HG02759 (cell line): ENCODE data around the gene GDF10.

ENCODE experiments used
- ATAC-seq: cut with Tn5 transposase; IDR thresholded peaks from one replicate; pipeline ENCODE4 v1.9.1; 2021; ENCODE audit warnings: mild to moderate bottlenecking, moderate library complexity; ENCODE audit not compliant: unreplicated experiment

GDF10 gene

GRCh38 chr10:47349941-47350371, 50.0 kb downstream of the GDF10 start:
- ATAC-seq, result no peak

- ATAC-seq, result no peak
Observed at GRCh38 chr10:47350671-47351640, 51.0 kb downstream of the GDF10 start.

GRCh38 chr10:47351899-47352815, 52.2 kb downstream of the GDF10 start:
- ATAC-seq, result no peak

GRCh38 chr10:47353351-47353750, 53.4 kb downstream of the GDF10 start:
- no peak for ATAC-seq

GRCh38 chr10:47354165-47354564, 54.2 kb downstream of the GDF10 start:
- ATAC-seq, result no peak

DNA sequence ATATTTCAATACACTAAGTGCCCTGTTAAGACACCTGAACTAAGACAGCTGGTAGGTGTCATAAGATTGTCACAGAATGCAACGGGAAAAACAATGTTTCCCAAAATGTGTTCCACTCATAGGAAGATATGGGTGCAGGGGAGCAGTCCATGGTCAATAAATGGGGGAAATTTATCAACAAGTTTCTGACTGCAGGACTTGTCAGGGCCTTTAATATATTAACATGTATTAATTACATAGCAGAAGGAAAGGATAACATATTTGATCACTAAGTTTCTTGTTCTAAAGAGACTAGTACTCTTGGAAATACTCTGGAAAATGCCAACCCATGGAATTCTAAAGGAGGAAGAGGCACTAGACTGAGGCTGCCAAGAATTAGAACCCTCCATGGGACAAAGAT, 54.9 kb downstream of the GDF10 start:
- ATAC-seq, result no peak

DNA sequence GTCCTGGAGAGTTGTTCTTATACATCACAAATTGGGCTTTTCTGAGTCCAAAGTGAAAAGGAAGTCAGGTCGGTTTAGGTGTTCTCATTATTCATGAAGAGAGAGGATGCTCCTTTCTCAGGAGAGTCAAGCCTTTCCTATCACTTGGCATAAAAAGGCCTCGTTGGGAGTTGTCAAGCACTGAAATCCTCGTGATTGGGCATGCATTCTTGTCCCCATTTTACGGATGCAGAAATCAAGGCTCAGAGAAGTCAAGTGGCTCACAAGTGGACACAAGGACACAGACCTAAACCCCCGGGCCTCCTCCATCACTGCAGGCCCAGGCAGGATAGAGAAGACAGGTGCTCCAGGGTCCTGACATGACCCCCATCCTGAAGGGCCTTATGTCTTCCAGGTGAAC, 56.7 kb downstream of the GDF10 start:
- ATAC-seq, result no peak

GRCh38 chr10:47357131-47357582, 57.2 kb downstream of the GDF10 start:
- no peak for ATAC-seq

- ATAC-seq, result no peak
Observed at GRCh38 chr10:47357911-47358310, 57.9 kb downstream of the GDF10 start.

- no peak for ATAC-seq
Observed at GRCh38 chr10:47358457-47358856, 58.5 kb downstream of the GDF10 start.

DNA sequence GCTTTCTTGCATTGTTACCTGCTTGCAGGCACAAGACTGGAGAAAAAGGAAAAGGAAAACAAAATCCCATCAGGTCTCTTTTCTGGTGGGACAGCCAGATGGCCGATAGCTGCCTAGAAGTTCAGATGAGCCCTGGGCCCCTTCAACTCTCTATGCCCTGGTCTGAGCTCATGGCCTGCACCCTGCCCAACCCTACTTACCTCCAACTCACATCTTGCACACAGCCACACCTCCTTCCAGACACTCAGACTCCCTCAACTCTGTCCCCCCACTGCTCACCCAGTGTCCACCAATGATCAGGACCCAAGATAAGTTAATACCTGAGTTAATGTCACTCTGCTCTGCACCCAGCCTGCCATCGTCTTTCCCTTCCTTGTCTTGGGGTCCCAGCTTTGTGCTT, 59.1 kb downstream of the GDF10 start:
- no peak for ATAC-seq

- ATAC-seq, result no peak
Observed at GRCh38 chr10:47359626-47360418, 59.8 kb downstream of the GDF10 start.

- no peak for ATAC-seq
Observed at GRCh38 chr10:47360419-47361040, 60.5 kb downstream of the GDF10 start.

DNA sequence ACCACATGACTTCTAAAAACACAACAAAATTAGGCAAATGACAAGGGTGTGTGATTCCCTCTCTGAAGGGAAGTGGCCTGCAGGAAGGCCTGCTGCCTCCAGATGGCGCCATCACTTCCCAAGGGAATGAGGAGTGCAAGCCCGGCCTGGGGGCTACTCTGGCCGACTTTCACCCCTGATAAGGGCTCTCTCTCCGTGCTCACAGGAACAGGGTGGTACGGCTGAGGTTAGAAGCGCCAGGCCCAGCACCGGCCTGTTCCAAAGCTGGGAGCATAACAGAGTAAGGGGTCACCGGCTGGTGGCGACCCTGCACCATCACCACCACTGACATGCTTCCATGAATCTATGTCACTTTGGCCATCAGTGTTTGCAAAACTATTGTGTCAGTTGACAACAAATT, 61.3 kb downstream of the GDF10 start:
- ATAC-seq, result no peak

GRCh38 chr10:47362199-47362598, 62.2 kb downstream of the GDF10 start:
- no peak for ATAC-seq
